GM12872 (cell line): ENCODE data around the gene UPK3A.
A peak's percentile ranks its signal among the peaks of the same experiment; 100 is the strongest.

Source experiments
- CTCF ChIP-seq: IDR thresholded peaks from 3 replicates; pipeline ENCODE4 v1.5.1; 2011; ENCODE audit warnings: low read depth, mild to moderate bottlenecking, low read length, moderate library complexity; ENCODE audit not compliant: insufficient read depth

The UPK3A gene

GRCh38 chr22:45262195-45262930 is 22.4 kb upstream of the UPK3A start:
- TF ChIP-seq CTCF: no peak

GRCh38 chr22:45262931-45263462 is 21.8 kb upstream of the UPK3A start:
- TF ChIP-seq CTCF: no peak

- peak; percentile 81 for TF ChIP-seq CTCF
Observed at GRCh38 chr22:45263463-45264269, 21.1 kb upstream of the UPK3A start.

GRCh38 chr22:45265535-45265934 is 19.2 kb upstream of the UPK3A start:
- no peak for TF ChIP-seq CTCF

- TF ChIP-seq CTCF: no peak
Observed at GRCh38 chr22:45268167-45268957, 16.4 kb upstream of the UPK3A start.

GRCh38 chr22:45268958-45269844 is 15.5 kb upstream of the UPK3A start:
- peak; percentile 74 for TF ChIP-seq CTCF
